IMR-90 (cell line): ENCODE data around the gene NDUFS7. TPM values are rescaled to one million over a fixed set of nuclear protein-coding genes. Genes with fewer than 3 reads are reported as not detected.

Source experiments
- ATAC-seq: fragments of 200-7000 bp; cut with Tn5 transposase; 2 replicates; pipeline ENCODE4 v1.9.1; 2020; ENCODE audit warnings: low read depth, mild to moderate bottlenecking, moderate library complexity
- BruUV-seq: library from RNA; stranded (reverse); fragments of 400-500 nt; replicated peaks from 2 replicates; lab custom pipeline; 2021; lab: Mats Ljungman, UMichigan
- CTCF ChIA-PET: fragments of 300-600 bp; formaldehyde crosslinking; extraction: SDS; loops from one replicate; lab custom pipeline; 2021; ENCODE audit warnings: antibody characterized with exemption; lab: Yijun Ruan, JAX
- POLR2A ChIA-PET: fragments of 300-600 bp; sonication (Branson Sonifier 250); formaldehyde crosslinking; loops from one replicate; lab custom pipeline; 2022; ENCODE audit warnings: antibody characterized with exemption; ENCODE audit not compliant: unreplicated experiment; lab: Charles Lee
- DNase-seq: peaks from one replicate; pipeline ENCODE4 v3.0.0; 2013
- H2AFZ ChIP-seq: replicated peaks from 2 replicates; pipeline ENCODE3; 2013; ENCODE audit warnings: low read length, mild to moderate bottlenecking; ENCODE audit not compliant: poor library complexity
- H2AK5ac ChIP-seq: 2 replicates; pipeline ENCODE4 v1.6.1; 2013; ENCODE audit warnings: low read depth, low read length, inconsistent platforms
- H2AK9ac ChIP-seq: replicated peaks from 2 replicates; pipeline ENCODE3; 2013; ENCODE audit warnings: mild to moderate bottlenecking, low read depth, low read length, moderate library complexity; ENCODE audit not compliant: poor library complexity
- H2BK120ac ChIP-seq: 2 replicates; pipeline ENCODE4 v1.6.1; 2013; ENCODE audit warnings: low read depth, low read length, inconsistent platforms
- H2BK15ac ChIP-seq: 3 replicates; pipeline ENCODE4 v1.6.1; 2013; ENCODE audit warnings: low read depth, low read length, inconsistent platforms
- H2BK20ac ChIP-seq: 2 replicates; pipeline ENCODE4 v1.6.1; 2013; ENCODE audit warnings: low read depth, mild to moderate bottlenecking, inconsistent platforms, low read length, moderate library complexity
- H2BK5ac ChIP-seq: 2 replicates; pipeline ENCODE4 v1.6.1; 2013; ENCODE audit warnings: mild to moderate bottlenecking, low read depth, low read length, inconsistent platforms; ENCODE audit not compliant: poor library complexity, severe bottlenecking
- H3K14ac ChIP-seq: replicated peaks from 2 replicates; pipeline ENCODE4 v1.6.1; 2013; ENCODE audit warnings: low read depth, low read length, inconsistent platforms
- H3K18ac ChIP-seq: 2 replicates; pipeline ENCODE4 v1.6.1; 2013; ENCODE audit warnings: low read depth, low read length, control low read depth
- H3K23ac ChIP-seq: 2 replicates; pipeline ENCODE4 v1.6.1; 2013; ENCODE audit warnings: low read depth, low read length, inconsistent platforms
- H3K27ac ChIP-seq: 2 replicates; pipeline ENCODE4 v1.5.1; 2013; ENCODE audit warnings: mild to moderate bottlenecking, control low read depth, low read length; ENCODE audit not compliant: insufficient read depth
- H3K27me3 ChIP-seq: 2 replicates; pipeline ENCODE4 v1.6.1; 2013; ENCODE audit warnings: low read length; ENCODE audit not compliant: control insufficient read depth, insufficient read depth
- H3K36me3 ChIP-seq: 2 replicates; pipeline ENCODE4 v1.6.1; 2013; ENCODE audit warnings: low read length, mixed read lengths; ENCODE audit not compliant: control insufficient read depth, insufficient read depth
- H3K4ac ChIP-seq: 2 replicates; pipeline ENCODE4 v1.6.1; 2013; ENCODE audit warnings: low read depth, low read length, inconsistent platforms
- H3K4me1 ChIP-seq: 2 replicates; pipeline ENCODE4 v1.6.1; 2013; ENCODE audit warnings: low read length, mixed read lengths; ENCODE audit not compliant: control insufficient read depth, insufficient read depth
- H3K4me2 ChIP-seq: 2 replicates; pipeline ENCODE4 v1.6.1; 2013; ENCODE audit warnings: low read depth, mild to moderate bottlenecking, control low read depth, low read length, moderate library complexity
- H3K4me3 ChIP-seq: 2 replicates; pipeline ENCODE4 v1.5.1; 2013; ENCODE audit warnings: low read depth, mild to moderate bottlenecking, control low read depth, low read length, moderate library complexity; ENCODE audit not compliant: insufficient read depth
- H3K56ac ChIP-seq: 2 replicates; pipeline ENCODE4 v1.6.1; 2013; ENCODE audit warnings: low read length, inconsistent platforms; ENCODE audit not compliant: insufficient read depth; ENCODE audit errors: extremely low read depth
- H3K79me1 ChIP-seq, 2 experiments: 2 replicates each; pipeline ENCODE4 v1.6.1; 2013; ENCODE audit warnings: low read length in 2 of 2, inconsistent platforms in 1 of 2, low read depth in 1 of 2
- H3K9ac ChIP-seq: 2 replicates; pipeline ENCODE4 v1.6.1; 2013; ENCODE audit warnings: low read depth, low read length, control low read depth
- H3K9me1 ChIP-seq: 2 replicates; pipeline ENCODE4 v1.6.1; 2013; ENCODE audit warnings: low read length, inconsistent platforms; ENCODE audit not compliant: insufficient read depth
- H3K9me3 ChIP-seq: 2 replicates; pipeline ENCODE4 v1.6.1; 2013; ENCODE audit warnings: low read length; ENCODE audit not compliant: control insufficient read depth, insufficient read depth
- H4K20me1 ChIP-seq: 2 replicates; pipeline ENCODE4 v1.6.1; 2013; ENCODE audit warnings: low read length, inconsistent platforms; ENCODE audit not compliant: insufficient read depth
- H4K5ac ChIP-seq: 2 replicates; pipeline ENCODE4 v1.6.1; 2013; ENCODE audit warnings: mild to moderate bottlenecking, low read depth, low read length, control low read depth
- H4K8ac ChIP-seq, 2 experiments: 2 replicates each; pipeline ENCODE4 v1.6.1; 2013; ENCODE audit warnings: low read depth in 2 of 2, low read length in 2 of 2, control low read depth in 1 of 2, inconsistent platforms in 1 of 2
- H4K91ac ChIP-seq: 2 replicates; pipeline ENCODE4 v1.6.1; 2013; ENCODE audit warnings: low read depth, low read length, inconsistent platforms; ENCODE audit not compliant: insufficient read depth
- BHLHE40 ChIP-seq: fragments of 150-350 bp; IDR thresholded peaks from 2 replicates; pipeline ENCODE4 v1.6.1; 2016; ENCODE audit warnings: mild to moderate bottlenecking, low read depth, low read length
- CEBPB ChIP-seq: IDR thresholded peaks from 2 replicates; pipeline ENCODE4 v1.6.1; 2012; ENCODE audit warnings: low read depth, low read length, improper control_type of control experiment
- CHD1 ChIP-seq: IDR thresholded peaks from 2 replicates; pipeline ENCODE4 v1.6.1; 2012; ENCODE audit warnings: low read depth, low read length, improper control_type of control experiment
- FOS ChIP-seq: fragments of 150-350 bp; IDR thresholded peaks from 2 replicates; pipeline ENCODE4 v1.6.1; 2016; ENCODE audit warnings: low read depth, low read length
- MAFK ChIP-seq: IDR thresholded peaks from 2 replicates; pipeline ENCODE4 v1.6.1; 2012; ENCODE audit warnings: low read depth, low read length, improper control_type of control experiment
- MAZ ChIP-seq: IDR thresholded peaks from 2 replicates; pipeline ENCODE4 v1.6.1; 2012; ENCODE audit warnings: low read depth, mild to moderate bottlenecking, low read length, improper control_type of control experiment, moderate library complexity, borderline replicate concordance
- MXI1 ChIP-seq: IDR thresholded peaks from 2 replicates; pipeline ENCODE4 v1.6.1; 2012; ENCODE audit warnings: low read depth, mild to moderate bottlenecking, low read length, moderate library complexity, borderline replicate concordance
- NFE2L2 ChIP-seq: fragments of 150-350 bp; IDR thresholded peaks from 2 replicates; pipeline ENCODE4 v1.6.1; 2016; ENCODE audit warnings: low read depth, mild to moderate bottlenecking, low read length
- POLR2A ChIP-seq: IDR thresholded peaks from 2 replicates; pipeline ENCODE4 v1.6.1; 2012; ENCODE audit warnings: mild to moderate bottlenecking, low read depth, low read length
- RAD21 ChIP-seq: IDR thresholded peaks from 2 replicates; pipeline ENCODE4 v1.6.1; 2012; ENCODE audit warnings: low read length, improper control_type of control experiment
- RCOR1 ChIP-seq: IDR thresholded peaks from 2 replicates; pipeline ENCODE4 v1.6.1; 2012; ENCODE audit warnings: mild to moderate bottlenecking, low read length, improper control_type of control experiment; ENCODE audit not compliant: insufficient replicate concordance
- RFX5 ChIP-seq: IDR thresholded peaks from 2 replicates; pipeline ENCODE4 v1.8.0; 2012; ENCODE audit warnings: low read depth, mild to moderate bottlenecking, low read length, moderate library complexity
- SMC3 ChIP-seq: fragments of 150-350 bp; IDR thresholded peaks from 2 replicates; pipeline ENCODE4 v1.6.1; 2016; ENCODE audit warnings: low read depth, mild to moderate bottlenecking, antibody characterized with exemption, low read length, moderate library complexity
- WGBS, 2 experiments: methylation state at CpG; one replicate each; pipeline versions ENCODE4 v1.1.5 to v1.1.7; 2013; ENCODE audit warnings: missing lambda C conversion rate in 2 of 2; ENCODE audit not compliant: insufficient read length in 1 of 2; ENCODE audit errors: extremely low coverage in 2 of 2; 5-methylcytosine and 5-hydroxymethylcytosine counted together
- dilution Hi-C: fragments of 300-500 bp; cut with HindIII; formaldehyde crosslinking; loops from one replicate; pipeline ENCODE4 v1.14.3; 2018; ENCODE audit warnings: low sequenced_read_pairs; ENCODE audit not compliant: unreplicated experiment
- in situ Hi-C: fragments of 300-500 bp; cut with MboI; formaldehyde crosslinking; loops from 3 replicates; pipeline ENCODE4 v1.14.3; 2019; ENCODE audit warnings: low sequenced_read_pairs, inconsistent platforms, mixed read lengths
- intact Hi-C: fragments of 100-400 bp; cut with micrococcal nuclease; formaldehyde crosslinking; loops from 2 replicates; pipeline ENCODE4 v1.10.0; 2022
- polyA plus RNA-seq, 3 experiments: library from polyadenylated mRNA; depleted of rRNA; stranded (reverse); fragments of >200 nt; gene quantifications; 2 replicates each; pipeline ENCODE4 v1.2.3, GENCODE V29; 2012; ENCODE audit warnings: low replicate concordance in 1 of 3
- total RNA-seq: library from RNA; depleted of rRNA; stranded (reverse); fragments of >200 nt; gene quantifications from 2 replicates; pipeline ENCODE4 v1.2.3, GENCODE V29; 2012
- TF ChIP-seq, protein P1 (sequence below): fragments of 150-350 bp; IDR thresholded peaks from 2 replicates; pipeline ENCODE4 v1.6.1; 2017; ENCODE audit warnings: mild to moderate bottlenecking, antibody characterized with exemption, low read length, low read depth
- TF ChIP-seq, protein P2 (sequence below): fragments of 150-350 bp; IDR thresholded peaks from 2 replicates; pipeline ENCODE4 v1.6.1; 2016; ENCODE audit warnings: low read depth, mild to moderate bottlenecking, low read length, moderate library complexity, borderline replicate concordance

Gene NDUFS7
- total and polyA plus RNA-seq, 2 of the 4 experiments (the other 2 are of a cell fraction): 60.8 to 136 TPM

DNA sequence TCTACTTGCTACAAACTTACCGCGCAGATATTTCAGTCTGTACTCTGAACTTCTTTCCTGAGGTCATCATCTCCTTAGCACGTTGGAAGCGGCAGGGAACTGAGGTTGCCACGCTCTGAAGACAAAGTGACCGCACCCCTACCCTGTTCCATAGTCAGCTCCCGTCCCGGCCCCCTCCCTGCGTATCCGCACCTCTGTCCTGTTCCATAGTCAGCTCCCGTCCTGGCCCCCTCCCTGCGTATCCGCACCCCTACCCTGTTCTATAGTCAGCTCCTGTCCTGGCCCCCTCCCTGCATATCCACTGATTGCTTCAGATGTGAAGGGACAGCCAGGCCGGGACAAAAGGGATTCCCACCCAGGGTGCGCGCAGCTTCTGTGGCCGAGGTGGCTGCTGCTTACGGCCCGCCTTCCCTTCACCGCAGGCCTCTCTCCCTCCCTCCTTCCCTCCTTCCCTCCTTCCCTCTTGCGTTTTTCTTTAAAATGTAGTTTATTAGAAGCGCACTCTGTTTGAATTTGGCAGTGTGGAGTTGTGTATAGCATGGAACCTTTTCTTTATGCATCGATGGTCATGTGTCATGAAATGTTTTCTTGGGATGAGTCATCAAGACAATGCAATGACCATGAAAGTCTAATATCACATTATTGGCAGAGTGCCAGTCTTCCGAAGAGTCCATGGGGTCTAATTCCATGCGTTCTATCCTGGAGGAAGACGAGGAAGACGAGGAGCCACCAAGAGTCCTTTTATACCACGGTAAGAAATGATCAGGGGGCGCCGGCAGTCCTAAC, 21.9 kb upstream of the NDUFS7 start:
- DNase-seq: peak; percentile 78
- POLR2A ChIA-PET: no interaction called here
- Histone ChIP-seq H2BK5ac (peak overlapping the region; percentile 58), H3K23ac (peak overlapping the region; percentile 79; the same call in 1 of the 2 replicates), H3K4me1 (peaks cover 13% of the 10 kb centered on the region), H3K9ac (peak overlapping the region; percentile 61), H4K8ac (peak overlapping the region; percentile 7 to 53; a peak in 2 of 4 replicates), H4K5ac (peak overlapping the region; percentile 67), H2AK5ac (peak overlapping the region; percentile 93), H3K27me3 (no peaks in the 10 kb centered on the region), H2AFZ (peak overlapping the region; percentile 10), H3K9me3 (no peaks in the 10 kb centered on the region), H2AK9ac (peak overlapping the region; percentile 87), H3K36me3 (peaks cover 48% of the 10 kb centered on the region), H3K4me3 (no peak overlapping the region), H2BK120ac (peak overlapping the region; percentile 79), H3K79me1 (peaks cover under 1 to 57% of the 10 kb centered on the region in 2 experiments), H2BK20ac (peak overlapping the region; percentile 38; the same call in 1 of the 2 replicates), H3K4me2 (peak overlapping the region; percentile 33), H3K56ac (0 out of 2 replicates have a peak overlapping the region, but pooled peaks have one; percentile 35), H4K91ac (peak overlapping the region; percentile 55), H2BK15ac (peak overlapping the region; percentile 10; the same call in 1 of the 3 replicates), H3K4ac (peak overlapping the region; percentile 91), H3K9me1 (peaks cover 9% of the 10 kb centered on the region), H3K27ac (peak overlapping the region; percentile 70), H3K14ac (peak overlapping the region; percentile 87), H3K18ac (peak overlapping the region; percentile 83), H4K20me1 (no peaks in the 10 kb centered on the region; the same call in 1 of the 2 replicates)
- ATAC-seq: peak; percentile 12; the same call in 1 of the 2 replicates
- 50% methylated on average over 19 of the region's 30 CpGs; no CpG with 5 or more reads in 1 of the 2 experiments for WGBS, 2 experiments
- no TSS peak for BruUV-seq
- CTCF ChIA-PET: no interaction called here
- no peak for TF ChIP-seq NFE2L2
- no peak for TF ChIP-seq MAZ
- peak; percentile 59 for TF ChIP-seq CEBPB
- TF ChIP-seq RFX5: no peak
- TF ChIP-seq MXI1: no peak
- TF ChIP-seq POLR2A: no peak
- no peak for TF ChIP-seq CHD1
- TF ChIP-seq, protein P1, sequence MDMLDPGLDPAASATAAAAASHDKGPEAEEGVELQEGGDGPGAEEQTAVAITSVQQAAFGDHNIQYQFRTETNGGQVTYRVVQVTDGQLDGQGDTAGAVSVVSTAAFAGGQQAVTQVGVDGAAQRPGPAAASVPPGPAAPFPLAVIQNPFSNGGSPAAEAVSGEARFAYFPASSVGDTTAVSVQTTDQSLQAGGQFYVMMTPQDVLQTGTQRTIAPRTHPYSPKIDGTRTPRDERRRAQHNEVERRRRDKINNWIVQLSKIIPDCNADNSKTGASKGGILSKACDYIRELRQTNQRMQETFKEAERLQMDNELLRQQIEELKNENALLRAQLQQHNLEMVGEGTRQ: peak; percentile 24; the same call in 1 of the 2 replicates
- TF ChIP-seq RAD21: no peak
- peak; percentile 50; the same call in 1 of the 2 replicates for TF ChIP-seq BHLHE40
- peak; percentile 92 for TF ChIP-seq FOS
- TF ChIP-seq RCOR1: no peak
- TF ChIP-seq, protein P2, sequence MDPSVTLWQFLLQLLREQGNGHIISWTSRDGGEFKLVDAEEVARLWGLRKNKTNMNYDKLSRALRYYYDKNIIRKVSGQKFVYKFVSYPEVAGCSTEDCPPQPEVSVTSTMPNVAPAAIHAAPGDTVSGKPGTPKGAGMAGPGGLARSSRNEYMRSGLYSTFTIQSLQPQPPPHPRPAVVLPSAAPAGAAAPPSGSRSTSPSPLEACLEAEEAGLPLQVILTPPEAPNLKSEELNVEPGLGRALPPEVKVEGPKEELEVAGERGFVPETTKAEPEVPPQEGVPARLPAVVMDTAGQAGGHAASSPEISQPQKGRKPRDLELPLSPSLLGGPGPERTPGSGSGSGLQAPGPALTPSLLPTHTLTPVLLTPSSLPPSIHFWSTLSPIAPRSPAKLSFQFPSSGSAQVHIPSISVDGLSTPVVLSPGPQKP: no peak
- TF ChIP-seq MAFK: no peak
- no peak for TF ChIP-seq SMC3
- in situ Hi-C loops (loop anchor here (5.0 kb wide), 1 partner anchor 79 kb away; no protein-coding TSS in a partner anchor), intact Hi-C loops (loop anchor here (5.0 kb wide), 1 partner anchor 84 kb away; the partner anchor contains the start of gene FAM174C), dilution Hi-C loops (no loop called here)
